Loucy (cell line): ENCODE results near the gene STX8.
"Not testable (repeated sequence)": the region's sequence is repeated elsewhere in the genome, so short reads cannot be mapped to it uniquely, and the experiment has no call there.

Experiments
- H2AFZ ChIP-seq: fragments of 200-600 bp; sonication (generic); 2 replicates; pipeline ENCODE4 v1.6.0; 2016; ENCODE audit warnings: antibody characterized with exemption, mild to moderate bottlenecking, low read length, moderate library complexity
- H3F3A ChIP-seq: fragments of 200-600 bp; 2 replicates; pipeline ENCODE4 v1.6.0; 2016; ENCODE audit warnings: antibody characterized with exemption, low read depth, mild to moderate bottlenecking
- H3K27me3 ChIP-seq: fragments of 200-600 bp; sonication (generic); 2 replicates; pipeline ENCODE4 v1.6.1; 2014; ENCODE audit warnings: low read length, mild to moderate bottlenecking; ENCODE audit not compliant: insufficient read depth, poor library complexity, severe bottlenecking
- H3K36me3 ChIP-seq: fragments of 200-600 bp; sonication (generic); 2 replicates; pipeline ENCODE4 v1.6.1; 2016; ENCODE audit warnings: low read length; ENCODE audit not compliant: insufficient read depth
- H3K4me1 ChIP-seq: fragments of 200-600 bp; sonication (generic); 2 replicates; pipeline ENCODE4 v1.5.1; 2014; ENCODE audit warnings: low read length, mild to moderate bottlenecking; ENCODE audit not compliant: insufficient read depth, poor library complexity, severe bottlenecking
- H3K4me2 ChIP-seq: fragments of 200-600 bp; sonication (generic); 2 replicates; pipeline ENCODE4 v1.6.0; 2014; ENCODE audit warnings: antibody characterized with exemption, low read length, low read depth, mild to moderate bottlenecking; ENCODE audit not compliant: poor library complexity, severe bottlenecking
- H3K4me3 ChIP-seq: fragments of 200-600 bp; sonication (generic); 2 replicates; pipeline ENCODE4 v1.5.1; 2014; ENCODE audit warnings: low read length, mild to moderate bottlenecking, mixed read lengths; ENCODE audit not compliant: poor library complexity, severe bottlenecking
- H3K79me2 ChIP-seq: fragments of 200-600 bp; sonication (generic); 2 replicates; pipeline ENCODE4 v1.6.1; 2014; ENCODE audit warnings: low read length; ENCODE audit not compliant: insufficient read depth
- H3K9ac ChIP-seq: fragments of 200-600 bp; sonication (generic); 2 replicates; pipeline ENCODE4 v1.6.0; 2014; ENCODE audit warnings: mild to moderate bottlenecking, low read depth, low read length, moderate library complexity; ENCODE audit not compliant: poor library complexity, severe bottlenecking
- H3K9me2 ChIP-seq: fragments of 200-600 bp; sonication (generic); replicated peaks from 2 replicates; pipeline ENCODE4 v1.6.1; 2016; ENCODE audit warnings: low read depth, low read length, mixed read lengths
- H3K9me3 ChIP-seq: fragments of 200-600 bp; sonication (generic); 2 replicates; pipeline ENCODE4 v1.6.1; 2014; ENCODE audit warnings: mild to moderate bottlenecking, antibody characterized with exemption, low read length, low read depth; ENCODE audit not compliant: insufficient read depth
- H4K20me1 ChIP-seq: fragments of 200-600 bp; sonication (generic); 2 replicates; pipeline ENCODE4 v1.6.0; 2014; ENCODE audit warnings: antibody characterized with exemption, low read length, mild to moderate bottlenecking; ENCODE audit not compliant: insufficient read depth, poor library complexity, severe bottlenecking
- EZH2phosphoT487 ChIP-seq: fragments of 200-600 bp; IDR thresholded peaks from 2 replicates; pipeline ENCODE4 v1.6.1; 2018; ENCODE audit warnings: antibody characterized with exemption, mild to moderate bottlenecking, moderate library complexity, borderline replicate concordance
- TF ChIP-seq, protein P1 (sequence below): fragments of 200-600 bp; sonication (generic); conservative IDR thresholded peaks from 2 replicates; pipeline ENCODE4 v1.5.1; 2014; ENCODE audit warnings: mild to moderate bottlenecking, antibody characterized with exemption, low read length

STX8 gene

DNA sequence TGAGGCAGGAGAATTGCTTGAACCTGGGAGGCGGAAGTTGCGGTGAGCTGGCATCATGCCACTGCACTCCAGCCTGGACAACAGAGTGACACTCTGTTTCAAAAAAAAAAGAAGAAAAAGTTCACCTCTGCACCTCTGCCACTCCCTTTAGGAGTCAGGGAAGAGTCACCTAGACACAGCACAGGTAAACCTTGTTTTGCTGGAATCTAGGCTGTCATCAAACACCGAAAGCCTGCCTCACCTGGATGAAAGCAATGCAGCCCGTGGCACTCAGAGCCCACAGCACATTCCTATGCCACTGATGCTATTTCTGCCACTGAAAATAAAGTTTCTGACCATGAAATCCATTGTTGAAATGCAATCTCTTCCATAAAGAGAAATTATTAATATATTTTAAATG lies 23.0 kb upstream of the STX8 start:
- Histone ChIP-seq H4K20me1 (no peaks in the 10 kb centered on the region), H3K27me3 (no peaks in the 10 kb centered on the region), H3K9me2 (no peaks in the 10 kb centered on the region), H3K9ac (no peak overlapping the region), H3K36me3 (no peaks in the 10 kb centered on the region), H2AFZ (no peak overlapping the region), H3F3A (no peaks in the 10 kb centered on the region), H3K4me3 (no peak overlapping the region), H3K4me1 (no peaks in the 10 kb centered on the region), H3K9me3 (no peaks in the 10 kb centered on the region), H3K79me2 (no peaks in the 10 kb centered on the region), H3K4me2 (no peak overlapping the region)
- TF ChIP-seq, protein P1, sequence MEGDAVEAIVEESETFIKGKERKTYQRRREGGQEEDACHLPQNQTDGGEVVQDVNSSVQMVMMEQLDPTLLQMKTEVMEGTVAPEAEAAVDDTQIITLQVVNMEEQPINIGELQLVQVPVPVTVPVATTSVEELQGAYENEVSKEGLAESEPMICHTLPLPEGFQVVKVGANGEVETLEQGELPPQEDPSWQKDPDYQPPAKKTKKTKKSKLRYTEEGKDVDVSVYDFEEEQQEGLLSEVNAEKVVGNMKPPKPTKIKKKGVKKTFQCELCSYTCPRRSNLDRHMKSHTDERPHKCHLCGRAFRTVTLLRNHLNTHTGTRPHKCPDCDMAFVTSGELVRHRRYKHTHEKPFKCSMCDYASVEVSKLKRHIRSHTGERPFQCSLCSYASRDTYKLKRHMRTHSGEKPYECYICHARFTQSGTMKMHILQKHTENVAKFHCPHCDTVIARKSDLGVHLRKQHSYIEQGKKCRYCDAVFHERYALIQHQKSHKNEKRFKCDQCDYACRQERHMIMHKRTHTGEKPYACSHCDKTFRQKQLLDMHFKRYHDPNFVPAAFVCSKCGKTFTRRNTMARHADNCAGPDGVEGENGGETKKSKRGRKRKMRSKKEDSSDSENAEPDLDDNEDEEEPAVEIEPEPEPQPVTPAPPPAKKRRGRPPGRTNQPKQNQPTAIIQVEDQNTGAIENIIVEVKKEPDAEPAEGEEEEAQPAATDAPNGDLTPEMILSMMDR: no peak
- no peak for TF ChIP-seq EZH2phosphoT487

DNA sequence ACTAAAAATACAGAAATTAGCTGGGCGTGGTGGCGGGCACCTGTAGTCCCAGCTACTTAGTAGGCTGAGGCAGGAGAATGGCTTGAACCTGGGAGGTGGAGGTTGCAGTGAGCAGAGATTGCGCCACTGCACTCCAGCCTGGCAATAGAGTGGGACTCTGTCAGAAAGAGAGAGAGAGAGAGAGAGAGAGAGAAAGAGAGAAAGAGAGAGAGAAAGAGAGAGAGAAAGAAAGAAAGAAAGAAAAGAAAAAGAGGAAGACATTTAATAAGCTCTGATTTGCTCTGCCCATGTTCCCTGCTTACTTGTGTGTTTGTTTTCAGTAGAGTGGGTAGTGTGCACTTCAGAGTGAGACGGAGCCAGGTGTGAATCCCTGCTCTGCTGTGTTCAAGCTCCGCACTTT lies 22.0 kb upstream of the STX8 start:
- H3K9ac ChIP-seq, H3K79me2 ChIP-seq, H3K4me2 ChIP-seq, H3K4me1 ChIP-seq, H3K36me3 ChIP-seq, H2AFZ ChIP-seq, H3K4me3 ChIP-seq, H3K27me3 ChIP-seq, H3K9me3 ChIP-seq, H4K20me1 ChIP-seq, H3K9me2 ChIP-seq, H3F3A ChIP-seq: not testable (repeated sequence)

DNA sequence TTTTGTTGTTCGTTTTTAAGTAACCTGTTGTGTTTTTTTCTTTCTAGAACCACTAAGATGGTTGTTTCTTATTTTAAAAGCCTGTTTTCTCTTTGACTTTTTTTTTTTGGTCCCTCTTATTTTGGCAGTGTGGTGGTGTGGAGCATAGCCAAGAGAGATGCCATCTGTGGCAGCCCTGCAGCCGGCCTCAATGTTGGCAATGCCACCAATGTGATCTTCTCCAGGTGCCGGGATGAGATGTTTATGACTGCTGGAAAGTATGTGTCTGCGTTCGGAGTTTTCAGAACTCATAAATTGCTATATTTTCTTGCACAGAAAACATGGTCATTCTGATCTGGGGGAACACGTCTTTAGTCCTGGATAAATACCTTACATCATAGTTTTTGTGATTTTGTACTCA lies 18.4 kb upstream of the STX8 start:
- no peak overlapping the region for H3K4me3 ChIP-seq
- TF ChIP-seq, protein P1: no peak
- no peak for TF ChIP-seq EZH2phosphoT487
- H2AFZ ChIP-seq: no peak overlapping the region

DNA sequence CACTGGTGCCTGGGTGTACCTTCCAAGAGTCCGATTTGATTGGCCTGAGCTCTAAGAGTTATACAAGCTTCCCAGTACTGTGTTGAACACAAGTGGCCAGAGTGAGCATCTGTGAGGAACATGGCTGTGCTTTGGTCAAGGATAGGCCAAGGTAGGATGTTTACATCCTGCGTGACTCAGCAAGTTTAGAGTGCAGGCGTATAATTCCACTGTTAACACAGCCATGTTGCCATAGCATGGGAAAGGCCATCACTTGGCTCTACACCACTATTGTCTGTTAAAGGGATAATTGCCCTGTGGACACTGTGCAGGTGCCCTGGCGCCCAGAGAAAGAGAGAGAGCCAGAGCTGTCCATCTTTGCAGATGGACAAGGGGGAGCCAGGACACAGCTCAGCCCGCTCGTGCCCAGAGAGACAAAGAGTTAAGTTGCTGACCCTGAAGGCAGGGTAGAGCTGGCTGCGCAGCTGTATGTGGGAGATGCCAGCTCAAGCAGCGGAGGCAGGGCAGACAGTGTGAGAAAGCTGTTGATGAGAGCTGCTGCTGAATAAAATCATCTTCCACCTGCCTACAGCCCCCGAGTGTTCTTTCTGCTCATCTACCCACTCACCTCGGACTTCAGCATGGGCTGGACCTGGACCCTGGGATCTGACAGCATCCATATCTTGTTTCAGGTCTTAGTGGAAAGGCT lies 12.5 kb upstream of the STX8 start:
- Histone ChIP-seq H3K9ac (no peak overlapping the region), H3K4me3 (no peak overlapping the region), H3K9me3 (peaks cover 9% of the 10 kb centered on the region; the same call in 1 of the 2 replicates), H4K20me1 (no peaks in the 10 kb centered on the region), H2AFZ (no peak overlapping the region), H3K36me3 (no peaks in the 10 kb centered on the region), H3K27me3 (no peaks in the 10 kb centered on the region), H3K9me2 (no peaks in the 10 kb centered on the region), H3K4me2 (no peak overlapping the region), H3K79me2 (no peaks in the 10 kb centered on the region), H3K4me1 (no peaks in the 10 kb centered on the region), H3F3A (no peaks in the 10 kb centered on the region)
- TF ChIP-seq EZH2phosphoT487: no peak
- TF ChIP-seq, protein P1: no peak

More for the DNA sequence above, 18.4 kb upstream of the STX8 start:
- Histone ChIP-seq H3K4me1 (no peaks in the 10 kb centered on the region), H3K9me2 (no peaks in the 10 kb centered on the region), H3K9ac (no peak overlapping the region), H3K9me3 (no peaks in the 10 kb centered on the region), H3K27me3 (no peaks in the 10 kb centered on the region), H3K79me2 (no peaks in the 10 kb centered on the region), H3F3A (no peaks in the 10 kb centered on the region), H4K20me1 (no peaks in the 10 kb centered on the region), H3K4me2 (no peak overlapping the region), H3K36me3 (no peaks in the 10 kb centered on the region)
